ENCODE results near the gene MLYCD.

Gene MLYCD

GRCh38 chr16:83899978-83900377 is 1.1 kb downstream of the MLYCD start:
- no peak for DNase-seq

- no peak for DNase-seq
Measured at GRCh38 chr16:83900571-83900970, 1.7 kb downstream of the MLYCD start.

GRCh38 chr16:83901101-83901500 is 2.2 kb downstream of the MLYCD start:
- no peak for DNase-seq

- DNase-seq, result no peak
Measured at GRCh38 chr16:83903751-83904150, 4.8 kb downstream of the MLYCD start.

GRCh38 chr16:83906683-83907082 is 7.8 kb downstream of the MLYCD start:
- DNase-seq, result no peak

- no peak for DNase-seq
Measured at GRCh38 chr16:83907111-83907510, 8.2 kb downstream of the MLYCD start.

GRCh38 chr16:83907631-83908250 is 8.8 kb downstream of the MLYCD start:
- no peak for DNase-seq

- DNase-seq, result no peak
Measured at GRCh38 chr16:83908798-83909197, 9.9 kb downstream of the MLYCD start.

GRCh38 chr16:83911290-83911689 is 12.4 kb downstream of the MLYCD start:
- DNase-seq, result no peak

GRCh38 chr16:83912519-83913244 is 13.8 kb downstream of the MLYCD start:
- no peak for DNase-seq

- no peak for DNase-seq
Measured at GRCh38 chr16:83913245-83913633, 14.3 kb downstream of the MLYCD start.

GRCh38 chr16:83914091-83914710 is 15.3 kb downstream of the MLYCD start:
- DNase-seq, result no peak

- no peak for DNase-seq
Measured at GRCh38 chr16:83915081-83915480, 16.2 kb downstream of the MLYCD start.

GRCh38 chr16:83915491-83915890 is 16.6 kb downstream of the MLYCD start:
- no peak for DNase-seq

- DNase-seq, result no peak
Measured at GRCh38 chr16:83917152-83918120, 18.5 kb downstream of the MLYCD start.

- DNase-seq, result no peak
Measured at GRCh38 chr16:83920894-83921491, 22.1 kb downstream of the MLYCD start.

- no peak for DNase-seq
Measured at GRCh38 chr16:83923581-83924365, 24.9 kb downstream of the MLYCD start.

- DNase-seq, result no peak
Measured at GRCh38 chr16:83924686-83925085, 25.8 kb downstream of the MLYCD start.

GRCh38 chr16:83925095-83925905 is 26.4 kb downstream of the MLYCD start:
- DNase-seq, result no peak

GRCh38 chr16:83925957-83926725 is 27.2 kb downstream of the MLYCD start:
- no peak for DNase-seq

All from activated naive CD4-positive, alpha-beta T cell treated with Interleukin-2 at 50 U/mL for 16 hours (primary cell).